ENCODE results near the gene VPS52. TPM values are rescaled to one million over a fixed set of nuclear protein-coding genes. Genes with fewer than 3 reads are reported as not detected.

Gene VPS52
- total and polyA plus RNA-seq, 2 donors (not counting 1 experiment from before 2014, with no cell fraction given), result 44.9 to 53.2 TPM

- Histone ChIP-seq H3K27ac (ENCODE audit: insufficient read depth, low read length) (peak overlapping the region; percentile 83), H3K9ac (ENCODE audit: insufficient read depth, low read length) (peak overlapping the region; percentile 43), H3K9me3 (ENCODE audit: control insufficient read depth, insufficient read depth, low read depth, low read length) (no peaks in the 10 kb centered on the region), H3K4me1 (ENCODE audit: control insufficient read depth, extremely low read depth, insufficient read depth, low read length) (peaks cover 39% of the 10 kb centered on the region), H4K20me1 (ENCODE audit: control insufficient read depth, extremely low read depth, insufficient read depth, low read length) (no peaks in the 10 kb centered on the region), H2AFZ (ENCODE audit: low read length) (no peak overlapping the region), H3K4me2 (ENCODE audit: extremely low read depth, insufficient read depth, low read length) (peak overlapping the region; percentile 64), H3K4me3 (replicated peaks in 1 of 4; ENCODE audit: control extremely low read depth in 1 of 4, insufficient read depth in 1 of 4, low read depth in 3 of 4, low read length in 4 of 4) (peak overlapping the region; percentile 7 to 83 (median 24)), H3K79me2 (ENCODE audit: control insufficient read depth, insufficient read depth, low read length) (peaks cover 43% of the 10 kb centered on the region), H3K36me3 (ENCODE audit: control insufficient read depth, insufficient read depth, low read length) (peaks cover 14% of the 10 kb centered on the region), H3K27me3 (ENCODE audit: control insufficient read depth, insufficient read depth, low read length) (no peaks in the 10 kb centered on the region)
- no peak for TF ChIP-seq CTCF (conservative IDR thresholded peaks at IDR 0.05 in 1 of 2, IDR thresholded peaks at IDR 0.05 in 1 of 2; ENCODE audit: low read depth in 1 of 2, low read length in 2 of 2)
- no peak for TF ChIP-seq EZH2 (IDR thresholded peaks at IDR 0.05; ENCODE audit: low read length, missing control alignments)
- DNase-seq (ENCODE audit: low read depth in 2 of 2), result peak; percentile 93 to 94
Observed at GRCh38 chr6:33320315-33321181, 48.9 kb upstream of the VPS52 start.

GRCh38 chr6:33319939-33320314, 48.3 kb upstream of the VPS52 start:
- peak overlapping the region; percentile 83 for H3K27ac ChIP-seq (ENCODE audit: insufficient read depth, low read length)
- no peak overlapping the region for H2AFZ ChIP-seq (ENCODE audit: low read length)
- no peak for TF ChIP-seq CTCF (conservative IDR thresholded peaks at IDR 0.05 in 1 of 2, IDR thresholded peaks at IDR 0.05 in 1 of 2; ENCODE audit: low read depth in 1 of 2, low read length in 2 of 2)
- TF ChIP-seq EZH2 (IDR thresholded peaks at IDR 0.05; ENCODE audit: low read length, missing control alignments), result no peak
- peak overlapping the region; percentile 64 for H3K4me2 ChIP-seq (ENCODE audit: extremely low read depth, insufficient read depth, low read length)
- H3K9me3 ChIP-seq (ENCODE audit: control insufficient read depth, insufficient read depth, low read depth, low read length), result no peaks in the 10 kb centered on the region
- H3K4me3 ChIP-seq (replicated peaks in 1 of 4; ENCODE audit: control extremely low read depth in 1 of 4, insufficient read depth in 1 of 4, low read depth in 3 of 4, low read length in 4 of 4), result peak overlapping the region; percentile 7 to 41 (median 24)
- H3K4me1 ChIP-seq (ENCODE audit: control insufficient read depth, extremely low read depth, insufficient read depth, low read length), result peaks cover 42% of the 10 kb centered on the region
- peaks cover 43% of the 10 kb centered on the region for H3K79me2 ChIP-seq (ENCODE audit: control insufficient read depth, insufficient read depth, low read length)
- DNase-seq (ENCODE audit: low read depth in 2 of 2), result no peak
- peak overlapping the region; percentile 33 for H3K9ac ChIP-seq (ENCODE audit: insufficient read depth, low read length)
- H4K20me1 ChIP-seq (ENCODE audit: control insufficient read depth, extremely low read depth, insufficient read depth, low read length), result no peaks in the 10 kb centered on the region
- H3K27me3 ChIP-seq (ENCODE audit: control insufficient read depth, insufficient read depth, low read length), result no peaks in the 10 kb centered on the region
- peaks cover 14% of the 10 kb centered on the region for H3K36me3 ChIP-seq (ENCODE audit: control insufficient read depth, insufficient read depth, low read length)

- H3K79me2 ChIP-seq (ENCODE audit: control insufficient read depth, insufficient read depth, low read length), result peaks cover 47% of the 10 kb centered on the region
- H3K4me1 ChIP-seq (ENCODE audit: control insufficient read depth, extremely low read depth, insufficient read depth, low read length), result peaks cover 40% of the 10 kb centered on the region
- no peak for TF ChIP-seq EZH2 (IDR thresholded peaks at IDR 0.05; ENCODE audit: low read length, missing control alignments)
- TF ChIP-seq CTCF (conservative IDR thresholded peaks at IDR 0.05 in 1 of 2, IDR thresholded peaks at IDR 0.05 in 1 of 2; ENCODE audit: low read depth in 1 of 2, low read length in 2 of 2), result no peak
- peak overlapping the region; percentile 46 for H3K27ac ChIP-seq (ENCODE audit: insufficient read depth, low read length)
- H4K20me1 ChIP-seq (ENCODE audit: control insufficient read depth, extremely low read depth, insufficient read depth, low read length), result no peaks in the 10 kb centered on the region
- peaks cover 14% of the 10 kb centered on the region for H3K36me3 ChIP-seq (ENCODE audit: control insufficient read depth, insufficient read depth, low read length)
- peak overlapping the region; percentile 82 for H3K4me2 ChIP-seq (ENCODE audit: extremely low read depth, insufficient read depth, low read length)
- no peak overlapping the region for H2AFZ ChIP-seq (ENCODE audit: low read length)
- H3K9ac ChIP-seq (ENCODE audit: insufficient read depth, low read length), result peak overlapping the region; percentile 10
- peak overlapping the region; percentile 11 to 73 (median 46) for H3K4me3 ChIP-seq (replicated peaks in 1 of 4; ENCODE audit: control extremely low read depth in 1 of 4, insufficient read depth in 1 of 4, low read depth in 3 of 4, low read length in 4 of 4)
- DNase-seq (ENCODE audit: low read depth in 2 of 2), result no peak
- no peaks in the 10 kb centered on the region for H3K9me3 ChIP-seq (ENCODE audit: control insufficient read depth, insufficient read depth, low read depth, low read length)
- H3K27me3 ChIP-seq (ENCODE audit: control insufficient read depth, insufficient read depth, low read length), result no peaks in the 10 kb centered on the region
Observed at GRCh38 chr6:33318426-33319073, 46.9 kb upstream of the VPS52 start.

Data from fibroblast of lung (primary cell).